ENCODE measurements around the gene GNS.

DNA sequence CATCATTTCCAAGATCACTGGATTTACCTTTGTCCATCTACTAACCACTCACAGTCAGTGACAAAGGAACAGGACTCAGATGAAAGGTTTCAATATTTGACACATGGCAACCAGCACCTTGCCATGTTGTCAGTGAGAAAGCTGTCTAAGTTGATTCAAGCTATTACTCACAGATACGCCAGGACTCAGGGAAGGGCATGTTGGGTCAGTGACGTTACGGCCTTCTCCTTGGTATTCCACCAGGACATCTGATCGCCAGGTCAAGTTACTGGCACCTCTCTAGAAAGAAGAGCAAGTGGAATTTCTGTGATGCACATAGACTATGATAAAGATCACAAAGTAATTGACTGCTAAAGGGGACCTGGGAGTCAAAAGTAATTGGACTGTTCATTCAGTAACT is 36.4 kb downstream of the GNS start:
- TF ChIP-seq IRF2 (CRISPR knock-in tag; IDR thresholded peaks at IDR 0.05), result no peak
- TF ChIP-seq RFX1 (IDR thresholded peaks at IDR 0.05), result no peak
- no peak for TF ChIP-seq TBL1XR1 (IDR thresholded peaks at IDR 0.05; ENCODE audit: borderline replicate concordance, low read length, partially characterized antibody)
- no peak for TF ChIP-seq TOE1 (CRISPR knock-in tag; IDR thresholded peaks at IDR 0.05)
- TF ChIP-seq EZH2 (conservative IDR thresholded peaks at IDR 0.05; ENCODE audit: low read depth, low read length), result no peak
- no peak for TF ChIP-seq ATF7 (IDR thresholded peaks at IDR 0.05)
- TF ChIP-seq ATF7 (CRISPR knock-in tag; IDR thresholded peaks at IDR 0.05), result no peak
- no peak for TF ChIP-seq ZNF24 (IDR thresholded peaks at IDR 0.05)
- no peak for TF ChIP-seq ZNF253 (CRISPR knock-in tag; IDR thresholded peaks at IDR 0.05; ENCODE audit: borderline replicate concordance)
- no peak for TF ChIP-seq POLR2AphosphoS2 (IDR thresholded peaks at IDR 0.05; ENCODE audit: low read depth, low read length)
- TF ChIP-seq DMAP1 (CRISPR knock-in tag; IDR thresholded peaks at IDR 0.05), result no peak
- TF ChIP-seq RXRA (CRISPR knock-in tag; IDR thresholded peaks at IDR 0.05), result no peak
- TF ChIP-seq SMC3 (IDR thresholded peaks at IDR 0.05; ENCODE audit: low read length), result no peak
- TF ChIP-seq, protein P1, sequence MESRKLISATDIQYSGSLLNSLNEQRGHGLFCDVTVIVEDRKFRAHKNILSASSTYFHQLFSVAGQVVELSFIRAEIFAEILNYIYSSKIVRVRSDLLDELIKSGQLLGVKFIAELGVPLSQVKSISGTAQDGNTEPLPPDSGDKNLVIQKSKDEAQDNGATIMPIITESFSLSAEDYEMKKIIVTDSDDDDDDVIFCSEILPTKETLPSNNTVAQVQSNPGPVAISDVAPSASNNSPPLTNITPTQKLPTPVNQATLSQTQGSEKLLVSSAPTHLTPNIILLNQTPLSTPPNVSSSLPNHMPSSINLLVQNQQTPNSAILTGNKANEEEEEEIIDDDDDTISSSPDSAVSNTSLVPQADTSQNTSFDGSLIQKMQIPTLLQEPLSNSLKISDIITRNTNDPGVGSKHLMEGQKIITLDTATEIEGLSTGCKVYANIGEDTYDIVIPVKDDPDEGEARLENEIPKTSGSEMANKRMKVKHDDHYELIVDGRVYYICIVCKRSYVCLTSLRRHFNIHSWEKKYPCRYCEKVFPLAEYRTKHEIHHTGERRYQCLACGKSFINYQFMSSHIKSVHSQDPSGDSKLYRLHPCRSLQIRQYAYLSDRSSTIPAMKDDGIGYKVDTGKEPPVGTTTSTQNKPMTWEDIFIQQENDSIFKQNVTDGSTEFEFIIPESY (CRISPR knock-in tag; IDR thresholded peaks at IDR 0.05), result no peak
- no peak for TF ChIP-seq TGIF2 (CRISPR knock-in tag; IDR thresholded peaks at IDR 0.05)

All from HepG2 (cell line).